Measurements from ENCODE around the gene GNAT2. TPM values are rescaled to one million over a fixed set of nuclear protein-coding genes. Genes with fewer than 3 reads are reported as not detected.

GNAT2 gene
- total and polyA plus RNA-seq, 2 donors (not counting 3 experiments of a cell fraction or from before 2014, with no cell fraction given): not detected

- DNase-seq (ENCODE audit: low read depth, low spot score) (no peak), FAIRE-seq (no peak)
- Histone ChIP-seq H3K4me3 (replicated peaks in 1 of 3; ENCODE audit: insufficient read depth in 1 of 3, low read depth in 1 of 3, low read length in 3 of 3) (no peak overlapping the region), H3K4me1 (ENCODE audit: control insufficient read depth, extremely low read depth, insufficient read depth, low read length) (peaks cover 8% of the 10 kb centered on the region), H3K9me1 (replicated peaks; ENCODE audit: control insufficient read depth, extremely low read depth, insufficient read depth, low read length) (no peaks in the 10 kb centered on the region), H3K4me2 (ENCODE audit: insufficient read depth, low read length) (no peak overlapping the region), H3K27me3 (ENCODE audit: control insufficient read depth in 2 of 2, insufficient read depth in 2 of 2, low read length in 2 of 2) (no peaks in the 10 kb centered on the region), H3K79me2 (ENCODE audit: control insufficient read depth, insufficient read depth, low read length) (peaks cover 47% of the 10 kb centered on the region), H4K20me1 (replicated peaks; ENCODE audit: control insufficient read depth, extremely low read depth, insufficient read depth, low read length) (no peaks in the 10 kb centered on the region), H3K9me3 (replicated peaks; ENCODE audit: control insufficient read depth, insufficient read depth, low read length) (no peaks in the 10 kb centered on the region), H3K36me3 (ENCODE audit: control insufficient read depth in 2 of 2, extremely low read depth in 1 of 2, insufficient read depth in 2 of 2, low read length in 2 of 2) (peaks cover 0 to 31% of the 10 kb centered on the region in 2 experiments), H3K9ac (replicated peaks; ENCODE audit: extremely low read depth, insufficient read depth, low read length) (no peak overlapping the region), H3K27ac (ENCODE audit: insufficient read depth, low read depth, low read length) (no peak overlapping the region), H2AFZ (ENCODE audit: low read depth, low read length) (no peak overlapping the region)
- ChIA-PET CTCF (interaction anchor here (1.4 to 3.3 kb wide), 5 partner anchors 15 to 359 kb away, joined by 6 to 23 read pairs (median 8); partner anchors contain the start of genes AHCYL1 and GNAI3), POLR2A (no interaction called here)
- dilution Hi-C loops (cut with MboI; ENCODE audit: extremely low pct_ligation_motif_present, low sequenced_read_pairs) (no loop called here), intact Hi-C loops (cut with micrococcal nuclease) (no loop called here)
- TF ChIP-seq MYC (IDR thresholded peaks at IDR 0.05; ENCODE audit: low read depth, low read length): no peak
- TF ChIP-seq EZH2 (IDR thresholded peaks at IDR 0.05; ENCODE audit: borderline replicate concordance, low read depth, low read length, severe bottlenecking): no peak
- no peak for TF ChIP-seq MAX (IDR thresholded peaks at IDR 0.05; ENCODE audit: insufficient read depth, insufficient read length)
- TF ChIP-seq CTCF (IDR thresholded peaks at IDR 0.05; ENCODE audit: extremely low read depth in 1 of 2, insufficient read depth in 1 of 2, low read depth in 1 of 2, low read length in 2 of 2): no peak
- no peak for TF ChIP-seq JUN (IDR thresholded peaks at IDR 0.05; ENCODE audit: borderline replicate concordance, insufficient read depth, insufficient read length, low read depth)
- no peak for TF ChIP-seq POLR2AphosphoS5 (IDR thresholded peaks at IDR 0.05; ENCODE audit: insufficient read depth, low read depth, low read length)
- no peak for TF ChIP-seq POLR2A (IDR thresholded peaks at IDR 0.05; ENCODE audit: low read depth, low read length)
- no peak for TF ChIP-seq FOS (IDR thresholded peaks at IDR 0.05; ENCODE audit: borderline replicate concordance, insufficient read depth, low read length)
- TF ChIP-seq GATA2 (IDR thresholded peaks at IDR 0.05; ENCODE audit: insufficient read depth, insufficient read length, low read depth, low read length): no peak
- no TSS peak for BruUV-seq (replicated peaks)
Measured at GRCh38 chr1:109625176-109625575, 5.8 kb upstream of the GNAT2 start.

Measured in endothelial cell of umbilical vein (primary cell).